ENCODE measurements around the gene SMIM38.
"Not testable (repeated sequence)": the region's sequence is repeated elsewhere in the genome, so short reads cannot be mapped to it uniquely, and the experiment has no call there.

SMIM38 gene

DNA sequence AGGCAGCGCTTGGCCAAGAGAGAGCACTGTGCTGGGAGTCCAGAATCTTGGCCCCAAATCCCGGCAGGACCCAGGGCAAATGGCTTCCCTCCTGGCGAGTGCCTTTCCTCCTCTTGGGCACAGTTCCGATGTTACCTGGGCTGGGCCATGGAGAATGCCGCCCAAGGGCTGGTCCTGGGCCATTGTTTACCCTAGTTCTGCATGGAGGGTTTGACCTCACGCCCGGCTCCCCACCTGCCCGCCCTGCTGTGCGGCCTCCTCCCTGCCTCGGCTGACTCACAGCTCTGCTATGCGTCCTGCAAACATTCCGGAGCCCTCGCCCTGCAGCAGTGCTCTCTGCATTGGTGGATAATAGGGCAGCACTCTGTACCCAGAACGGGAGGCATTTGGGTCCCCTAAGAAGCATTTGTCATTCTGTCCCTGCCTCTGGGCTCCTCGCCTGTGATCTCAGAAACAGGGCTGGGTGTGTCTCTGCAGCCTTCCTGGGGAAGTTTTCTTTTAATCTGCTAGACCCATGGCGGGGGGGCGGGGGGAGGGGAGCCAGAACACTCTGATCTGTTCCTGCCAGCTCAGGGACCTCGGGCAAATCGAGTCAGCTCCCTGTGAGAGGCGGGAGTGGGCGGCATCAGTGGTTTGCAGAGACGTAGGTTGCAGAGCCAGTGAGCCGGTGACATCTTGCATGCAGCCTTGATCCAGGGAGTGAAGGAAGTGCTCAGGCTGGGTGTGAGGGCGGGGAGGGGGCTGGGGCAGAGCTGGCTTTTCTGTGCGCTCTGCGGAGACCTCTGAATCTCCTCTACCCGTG is 32.9 kb upstream of the SMIM38 start:
- no peak for DNase-seq

DNA sequence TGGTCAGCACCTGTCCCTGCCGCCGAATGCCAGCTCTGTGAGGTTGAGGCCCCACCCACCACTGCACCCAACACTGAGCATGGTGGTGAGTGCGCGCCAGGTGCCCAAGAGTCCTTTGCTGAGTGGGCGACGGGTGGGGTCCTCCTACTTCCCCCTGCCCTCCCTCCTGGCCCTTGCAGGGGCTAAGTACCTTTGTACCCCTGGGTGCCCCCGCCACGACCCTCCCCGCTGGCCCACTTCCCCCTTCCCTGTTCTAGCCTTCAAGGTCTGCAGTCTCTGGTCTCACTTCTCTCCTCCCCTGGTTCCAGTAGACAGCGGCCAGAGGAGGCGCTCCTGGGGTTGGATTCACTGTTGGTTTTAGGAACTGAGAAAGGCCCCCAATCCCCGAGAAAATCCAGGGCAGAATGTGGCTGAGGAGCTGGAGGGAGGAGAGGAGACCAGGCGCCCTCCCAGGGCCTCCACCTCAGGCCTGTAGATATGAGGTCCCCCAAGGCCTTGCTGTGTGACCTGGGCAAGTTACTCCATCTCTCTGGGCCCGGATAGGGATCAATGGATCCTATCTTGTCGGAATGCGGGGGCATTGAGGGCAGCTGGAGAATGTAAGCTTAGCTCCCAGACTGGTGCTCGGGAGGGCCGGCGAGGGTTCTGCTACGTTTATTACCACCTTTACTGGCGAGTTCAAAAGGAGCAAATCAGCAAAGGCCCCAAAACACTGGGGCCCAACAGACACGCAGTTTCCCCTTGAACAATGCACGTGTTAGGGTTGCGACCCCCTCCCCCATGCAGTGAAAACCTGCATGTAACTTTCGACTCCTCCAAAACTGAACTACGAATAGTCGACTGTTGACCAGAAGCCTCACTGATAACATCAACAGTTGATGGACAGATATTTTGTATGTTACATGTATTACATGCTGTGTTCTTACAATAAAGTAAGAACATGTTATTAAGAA is 31.9 kb upstream of the SMIM38 start:
- no peak for DNase-seq

DNA sequence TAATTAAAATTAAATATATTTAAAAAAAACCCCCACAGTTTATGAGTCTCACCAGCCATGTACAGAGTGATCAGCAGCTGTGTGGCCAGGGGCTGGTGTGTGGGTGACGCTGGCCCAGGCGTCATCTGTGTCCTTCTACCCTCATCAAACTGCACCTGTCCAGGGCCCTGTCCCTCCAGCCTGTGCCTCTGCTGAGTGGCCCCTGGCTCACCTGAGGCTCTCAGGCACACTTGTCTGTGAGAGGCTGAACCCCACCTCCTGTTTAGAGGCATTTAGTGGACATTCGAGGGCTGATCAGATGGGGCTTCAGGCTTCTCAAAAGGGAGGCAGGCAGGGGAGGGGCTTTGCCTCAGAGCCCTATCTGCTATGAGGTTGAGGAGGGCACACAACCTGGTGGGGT is 29.9 kb upstream of the SMIM38 start:
- DNase-seq: no peak

DNA sequence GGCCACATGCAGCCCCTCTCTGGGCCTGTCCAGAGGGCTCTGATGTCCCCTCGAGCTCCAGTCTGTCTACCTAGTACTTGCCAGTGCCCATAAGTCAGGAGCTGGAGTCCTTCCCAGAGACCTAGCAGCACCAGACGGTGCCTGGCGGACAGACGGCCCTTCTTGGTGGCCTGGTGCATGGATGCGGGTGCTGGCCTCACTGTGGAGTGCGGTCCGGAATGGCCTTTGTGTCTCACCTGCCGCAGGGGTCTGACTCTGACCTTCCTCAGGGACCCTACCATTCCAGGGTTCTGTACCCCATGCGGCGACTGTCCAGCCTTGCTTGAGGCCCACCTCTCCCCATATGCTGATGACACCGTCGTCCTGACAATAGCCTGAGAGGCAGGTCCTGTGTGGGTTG is 29.4 kb upstream of the SMIM38 start:
- no peak for DNase-seq

- no peak for DNase-seq
These were observed 28.5 kb upstream of the SMIM38 start for GRCh38 chr11:69127081-69127850.

GRCh38 chr11:69127884-69128283 is 27.9 kb upstream of the SMIM38 start:
- DNase-seq: no peak

DNA sequence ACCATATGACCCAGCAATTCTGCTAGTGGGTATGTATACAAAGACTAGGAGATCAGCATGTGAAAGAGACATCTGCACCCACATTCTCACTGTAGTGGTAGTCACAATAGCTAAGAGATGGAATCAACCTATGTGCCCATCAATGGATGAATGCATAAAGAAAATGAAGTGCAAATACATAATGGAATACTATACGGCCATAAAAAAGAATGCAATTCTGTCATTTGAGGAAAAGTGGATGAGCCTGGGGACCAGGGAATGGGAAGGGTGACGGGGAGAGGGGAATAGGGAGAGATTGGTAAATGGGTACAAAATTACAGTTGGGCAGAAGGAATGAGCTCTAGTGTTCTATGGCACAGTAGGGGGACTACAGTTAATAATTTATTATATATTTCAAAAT is 26.7 kb upstream of the SMIM38 start:
- DNase-seq: no peak

DNA sequence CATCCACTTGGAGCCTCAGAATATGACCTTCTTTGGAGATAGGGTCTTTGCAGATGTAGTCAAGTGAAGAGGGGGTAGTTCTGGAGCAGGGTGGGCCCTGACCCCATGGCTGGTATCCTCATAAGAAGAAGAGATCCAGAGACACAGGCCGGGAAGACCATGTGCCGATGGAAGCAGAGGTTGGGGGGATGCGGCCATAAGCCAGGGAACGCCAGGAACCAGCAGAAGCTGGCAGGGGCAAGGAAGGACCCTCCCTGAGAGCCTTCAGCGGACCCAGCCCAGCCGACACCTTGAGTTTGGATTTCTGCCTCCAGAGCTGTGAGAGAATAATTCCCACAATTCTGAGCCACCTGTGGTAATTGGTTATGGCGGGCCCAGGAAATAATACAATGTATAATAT is 26.1 kb upstream of the SMIM38 start:
- no peak for DNase-seq

GRCh38 chr11:69130654-69131053 is 25.1 kb upstream of the SMIM38 start:
- DNase-seq: no peak

- DNase-seq: no peak
These were observed 24.6 kb upstream of the SMIM38 start for GRCh38 chr11:69131121-69131566.

- no peak for DNase-seq
These were observed 24.0 kb upstream of the SMIM38 start for GRCh38 chr11:69131644-69132300.

GRCh38 chr11:69132301-69132670 is 23.4 kb upstream of the SMIM38 start:
- DNase-seq: no peak

- DNase-seq: no peak
These were observed 22.5 kb upstream of the SMIM38 start for GRCh38 chr11:69133251-69133650.

- not testable (repeated sequence) for DNase-seq
These were observed 21.6 kb upstream of the SMIM38 start for GRCh38 chr11:69134182-69134581.

GRCh38 chr11:69134957-69135356 is 20.8 kb upstream of the SMIM38 start:
- DNase-seq: no peak

GRCh38 chr11:69135420-69136363 is 20.0 kb upstream of the SMIM38 start:
- no peak for DNase-seq

GRCh38 chr11:69136471-69136870 is 19.3 kb upstream of the SMIM38 start:
- no peak for DNase-seq

DNA sequence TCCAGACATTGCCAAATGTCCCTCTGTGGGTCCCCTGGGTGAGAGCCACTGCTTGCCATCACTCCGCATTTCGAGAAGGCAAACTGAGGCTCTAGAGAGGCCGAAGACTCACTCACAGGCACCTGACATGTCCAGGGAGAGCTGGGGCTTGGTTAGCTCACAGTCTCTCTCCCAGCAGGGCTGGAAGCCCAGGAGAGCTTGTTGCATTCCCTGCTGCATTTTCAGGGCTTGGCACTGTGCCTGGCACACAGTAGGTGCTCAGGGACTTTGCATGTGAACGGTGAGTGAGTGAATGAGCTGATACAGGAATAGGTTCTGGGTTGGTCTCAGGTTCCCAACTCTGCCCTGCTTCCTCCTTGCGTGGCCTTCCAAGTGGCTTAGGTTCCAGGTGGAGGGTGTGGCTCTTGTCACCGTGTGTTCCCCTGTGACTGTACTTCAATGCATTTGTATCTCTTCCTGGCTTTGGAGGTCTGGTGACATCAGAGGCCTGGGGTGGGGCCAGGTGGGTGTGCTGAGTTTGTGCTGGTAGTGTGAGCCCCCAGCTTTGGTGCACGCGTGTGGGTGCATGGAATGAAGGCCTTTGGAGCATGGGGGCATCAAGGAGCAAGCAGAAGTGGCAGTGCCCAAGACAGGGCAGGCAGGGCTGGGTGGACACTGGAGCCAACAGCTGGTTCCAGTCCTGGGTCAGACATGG is 18.4 kb upstream of the SMIM38 start:
- DNase-seq: no peak

- DNase-seq: no peak
These were observed 17.5 kb upstream of the SMIM38 start for GRCh38 chr11:69138265-69138664.

- DNase-seq: not testable (repeated sequence)
These were observed 15.6 kb upstream of the SMIM38 start for GRCh38 chr11:69140161-69140560.

DNA sequence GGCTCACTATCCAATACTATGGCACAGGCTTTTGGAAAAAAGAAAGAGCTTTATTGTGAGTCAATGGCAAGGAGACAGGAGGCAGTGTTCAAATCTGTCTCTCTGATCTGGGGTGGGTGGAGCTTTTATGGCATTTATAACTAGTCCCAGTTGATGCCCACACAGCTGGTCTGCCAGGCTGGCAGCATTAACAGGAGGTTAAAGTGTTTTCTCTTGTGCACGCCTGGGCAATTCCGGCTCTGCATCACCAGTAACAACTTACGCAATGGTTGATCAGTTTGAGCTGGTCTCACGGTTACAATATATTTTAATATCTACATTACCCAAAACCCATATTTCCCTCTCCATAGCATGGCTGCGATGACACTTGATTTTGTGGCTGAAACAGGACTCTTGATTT is 15.1 kb upstream of the SMIM38 start:
- DNase-seq: no peak

Measured in SIG-M5 (cell line).